Adrenal gland (tissue), 12 donors: ENCODE results near the gene AP4B1. TPM values are rescaled to one million over a fixed set of nuclear protein-coding genes. Genes with fewer than 3 reads are reported as not detected.

Experiments
- DNase-seq, 7 donors: peaks; one replicate each; pipeline ENCODE4 v3.0.0-alpha.2; 2019 to 2020
- H3K27ac ChIP-seq, 5 donors: fragments of 200-600 bp; sonication (generic) in 4 of 5; 1 replicate in 3 of 5; 2 replicates in 2 of 5; pipeline versions ENCODE4 v1.5.1 to v1.8.0; 2016 to 2020; ENCODE audit warnings: mild to moderate bottlenecking in 1 of 5
- H3K27me3 ChIP-seq: fragments of 200-600 bp; 2 replicates; pipeline ENCODE4 v1.8.0; 2021
- H3K36me3 ChIP-seq, 2 donors: fragments of 200-600 bp; replicated peaks in 1 of 2; 1 replicate in 1 of 2; 2 replicates in 1 of 2; pipeline versions ENCODE4 v1.5.1 to v1.8.0; 2018 to 2022
- H3K4me1 ChIP-seq, 2 donors: fragments of 200-600 bp; replicated peaks in 1 of 2; 1 replicate in 1 of 2; 2 replicates in 1 of 2; pipeline versions ENCODE4 v1.5.1 to v1.8.0; 2018 to 2021
- H3K4me3 ChIP-seq, 4 donors: fragments of 200-600 bp; sonication (generic) in 3 of 4; one replicate each; pipeline ENCODE4 v1.5.1; 2016 to 2018
- H3K9me3 ChIP-seq, 3 donors: fragments of 200-600 bp; sonication (generic) in 1 of 3; replicated peaks in 1 of 3; 1 replicate in 2 of 3; 2 replicates in 1 of 3; pipeline versions ENCODE4 v1.5.1 to v1.8.0; 2016 to 2021
- CTCF ChIP-seq, 6 experiments: fragments of 450-650 bp in 4 of 6; fragments of 200-600 bp in 2 of 6; sonication (generic) in 1 of 6; IDR thresholded peaks; 1 replicate in 5 of 6; 2 replicates in 1 of 6; pipeline versions ENCODE4 v1.5.1 to v1.8.0; 2016 to 2021; ENCODE audit warnings: antibody characterized with exemption in 6 of 6, mild to moderate bottlenecking in 2 of 6, moderate library complexity in 1 of 6
- POLR2A ChIP-seq, 2 donors: fragments of 450-650 bp; IDR thresholded peaks; one replicate each; pipeline ENCODE4 v1.6.1; 2017; ENCODE audit warnings: antibody characterized with exemption in 2 of 2, mild to moderate bottlenecking in 2 of 2, moderate library complexity in 1 of 2
- WGBS, 4 donors: extraction: QIAGEN DNeasy Blood & Tissue Kit in 2 of 4; methylation state at CpG; one replicate each; pipeline versions ENCODE4 v1.1.5 to v1.1.7; 2013 to 2017; 5-methylcytosine and 5-hydroxymethylcytosine counted together
- intact Hi-C, 2 donors: fragments of 100-400 bp; cut with DNase I; formaldehyde crosslinking; loops; one replicate each; pipeline versions ENCODE4 v1.14.1 to v1.15.0; 2022 to 2023
- polyA plus RNA-seq, 3 donors: library from polyadenylated mRNA; stranded (reverse); fragments of 200-250 nt in 2 of 3; fragments of 350-450 nt in 1 of 3; fragmentation: Illumina TruSeq in 1 of 3; extraction: RNeasy Lipid Tissue Mini Kit (QIAGEN cat#74804) in 1 of 3; gene quantifications; one replicate each; pipeline ENCODE4 v1.2.3, GENCODE V29; 2013 to 2014
- total RNA-seq, 9 donors: library from RNA; depleted of rRNA in 4 of 9; stranded (reverse); fragments of >200 nt in 4 of 9; fragments of 120-200 nt in 1 of 9; fragmentation: NEBNext Ultra II Directional in 1 of 9; extraction: Animal tissue kit (Norgen Biotek cat#: 25700) in 1 of 9; gene quantifications; one replicate each; pipeline versions ENCODE4 v1.1.0 to v1.2.4, GENCODE V29; 2013 to 2023
- donor health status: healthy with polysubstance abuse.
- donor health status: Bipolar disorder and iron deficiency.
- donor health status: DM: yes; HTN: yes; CAD: no.
- donor health status: DM: no; HTN: no; CAD: no.
- donor health status: DM: no; HTN: no; CAD: no.
- donor health status: DM: yes; HTN: yes; CAD: no.

The AP4B1 gene
- total and polyA plus RNA-seq, 12 donors: 9.8 to 24.7 (median 15.9) TPM

GRCh38 chr1:113890816-113891215 lies 13.8 kb downstream of the AP4B1 start:
- no peak for TF ChIP-seq CTCF (IDR thresholded peaks at IDR 0.05)
- no peak for TF ChIP-seq POLR2A (IDR thresholded peaks at IDR 0.05)
- Histone ChIP-seq H3K4me3 (no peak overlapping the region), H3K27ac (no peak overlapping the region), H3K36me3 (peaks cover 0 to 14% of the 10 kb centered on the region in 2 donors), H3K4me1 (no peaks in the 10 kb centered on the region), H3K27me3 (no peaks in the 10 kb centered on the region), H3K9me3 (no peaks in the 10 kb centered on the region)
- WGBS, 4 donors: 64 to 72% (median 69%) methylated on average over 2 of the region's 2 CpGs
- intact Hi-C loops: no loop called here
- no peak for DNase-seq

- no peaks in the 10 kb centered on the region for H3K9me3 ChIP-seq
- H3K36me3 ChIP-seq: no peaks in the 10 kb centered on the region
- no peaks in the 10 kb centered on the region for H3K27me3 ChIP-seq
- DNase-seq: no peak
- 73 to 84% (median 78%) methylated on average over 6 of the region's 6 CpGs for WGBS, 4 donors
- no peaks in the 10 kb centered on the region for H3K4me1 ChIP-seq
- H3K4me3 ChIP-seq: no peak within 1 kb of the TSS
- intact Hi-C loops: no loop called here
- no peak for TF ChIP-seq CTCF (IDR thresholded peaks at IDR 0.05)
- no peak for TF ChIP-seq POLR2A (IDR thresholded peaks at IDR 0.05)
- no peak within 1 kb of the TSS for H3K27ac ChIP-seq
These were observed 17.0 kb downstream of the AP4B1 start, which contains the start of gene BCL2L15 for GRCh38 chr1:113887402-113888175. BCL2L15 (minus strand) TSS chr1:113887581; CDS start chr1:113887375, 206 bp downstream.

GRCh38 chr1:113886417-113887401 lies 17.9 kb downstream of the AP4B1 start:
- Histone ChIP-seq H3K36me3 (no peaks in the 10 kb centered on the region), H3K9me3 (no peaks in the 10 kb centered on the region), H3K27me3 (no peaks in the 10 kb centered on the region), H3K27ac (no peak overlapping the region), H3K4me1 (no peaks in the 10 kb centered on the region), H3K4me3 (no peak overlapping the region)
- TF ChIP-seq CTCF (IDR thresholded peaks at IDR 0.05) (no peak), POLR2A (IDR thresholded peaks at IDR 0.05) (no peak)
- intact Hi-C loops: no loop called here
- 85 to 90% (median 88%) methylated on average over 17 of the region's 17 CpGs for WGBS, 4 donors
- DNase-seq: no peak

GRCh38 chr1:113881661-113882060 lies 22.9 kb downstream of the AP4B1 start:
- DNase-seq: no peak
- Histone ChIP-seq H3K36me3 (no peaks in the 10 kb centered on the region), H3K9me3 (no peaks in the 10 kb centered on the region), H3K27ac (no peak overlapping the region), H3K27me3 (no peaks in the 10 kb centered on the region), H3K4me3 (no peak overlapping the region), H3K4me1 (no peaks in the 10 kb centered on the region)
- 84 to 92% (median 88%) methylated on average over 2 of the region's 2 CpGs for WGBS, 4 donors
- TF ChIP-seq CTCF (IDR thresholded peaks at IDR 0.05): no peak
- no peak for TF ChIP-seq POLR2A (IDR thresholded peaks at IDR 0.05)
- intact Hi-C loops: no loop called here
